Activated CD8-positive, alpha-beta memory T cell treated with anti-CD3 and anti-CD28 coated beads, Interleukin-2, amount 10 ng/mL, durations not matched to agents 7 days and 5 days (primary cell): ENCODE results near the gene RAD1. TPM values are rescaled to one million over a fixed set of nuclear protein-coding genes. Genes with fewer than 3 reads are reported as not detected.

Source experiments
- ATAC-seq: fragments of 150-1000 bp; cut with Tn5 transposase; one replicate; pipeline ENCODE4 v1.10.0; 2021; ENCODE audit warnings: moderate library complexity
- CTCF ChIA-PET: fragments of 350-600 bp; sonication (Branson Sonifier 250); formaldehyde crosslinking; loops from one replicate; lab custom pipeline; 2021; ENCODE audit warnings: antibody characterized with exemption; lab: Charles Lee
- DNase-seq: peaks from one replicate; pipeline ENCODE4 v3.0.0-alpha.2; 2020
- H3K27ac Mint-ChIP-seq: one replicate; pipeline ENCODE4 v1.8.0; 2021; ENCODE audit warnings: mild to moderate bottlenecking, mixed read lengths
- H3K27me3 Mint-ChIP-seq: one replicate; pipeline ENCODE4 v1.8.0; 2021; ENCODE audit warnings: mixed read lengths
- H3K36me3 Mint-ChIP-seq: one replicate; pipeline ENCODE4 v1.8.0; 2021; ENCODE audit warnings: mild to moderate bottlenecking, mixed read lengths
- H3K4me1 Mint-ChIP-seq: one replicate; pipeline ENCODE4 v1.8.0; 2021; ENCODE audit warnings: mixed read lengths
- H3K4me3 Mint-ChIP-seq: one replicate; pipeline ENCODE4 v1.8.0; 2021; ENCODE audit warnings: mild to moderate bottlenecking, moderate library complexity, mixed read lengths
- H3K9me3 Mint-ChIP-seq: one replicate; pipeline ENCODE4 v1.8.0; 2022; ENCODE audit warnings: low read depth, mixed read lengths
- total RNA-seq, 2 experiments: library from RNA; stranded (reverse); gene quantifications; one replicate each; pipeline ENCODE4 v1.2.3, GENCODE V29; 2021

The RAD1 gene
- total RNA-seq, 2 experiments from 2014 or later, result 33.2 to 37.7 TPM

- CTCF ChIA-PET, result no interaction called here
- DNase-seq, result no peak
- peaks cover 17% of the 10 kb centered on the region for H3K27me3 Mint-ChIP-seq
- no peaks in the 10 kb centered on the region for H3K4me1 Mint-ChIP-seq
- no peak overlapping the region for H3K4me3 Mint-ChIP-seq
- H3K27ac Mint-ChIP-seq, result no peak overlapping the region
- no peak for ATAC-seq
- H3K36me3 Mint-ChIP-seq, result no peaks in the 10 kb centered on the region
- H3K9me3 Mint-ChIP-seq, result peaks cover 3% of the 10 kb centered on the region
Measured at GRCh38 chr5:34876275-34876674, 39.0 kb downstream of the RAD1 start.

DNA sequence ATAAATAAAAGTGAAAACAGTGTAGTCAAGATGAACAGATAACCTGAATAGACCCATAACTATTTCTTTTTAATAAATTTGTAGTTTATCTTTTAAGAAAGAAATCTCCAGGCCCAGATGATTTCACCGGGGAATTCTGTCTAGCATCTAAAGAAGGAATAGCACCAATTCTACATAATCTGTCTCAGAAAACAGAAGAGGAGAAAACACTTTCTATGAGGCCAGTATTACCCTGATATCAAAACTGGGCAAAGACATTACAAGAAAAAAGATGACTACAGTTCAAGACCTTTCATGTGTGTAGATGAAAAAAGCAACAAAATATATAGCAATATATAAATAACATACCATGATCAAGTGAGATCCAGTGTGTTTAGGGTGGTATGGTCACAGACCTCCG lies 44.9 kb downstream of the RAD1 start:
- Mint-ChIP-seq H3K27me3 (peaks cover 3% of the 10 kb centered on the region), H3K4me1 (no peaks in the 10 kb centered on the region)

GRCh38 chr5:34869256-34869655 lies 46.0 kb downstream of the RAD1 start:
- H3K27ac Mint-ChIP-seq, result no peak overlapping the region
- no peaks in the 10 kb centered on the region for H3K9me3 Mint-ChIP-seq
- CTCF ChIA-PET, result interaction anchor here (1.5 kb wide), 1 partner anchor 346 kb away, joined by 3 read pairs; no protein-coding TSS in a partner anchor
- no peaks in the 10 kb centered on the region for H3K4me1 Mint-ChIP-seq
- peaks cover 3% of the 10 kb centered on the region for H3K27me3 Mint-ChIP-seq
- H3K36me3 Mint-ChIP-seq, result no peaks in the 10 kb centered on the region
- ATAC-seq, result no peak
- no peak for DNase-seq
- H3K4me3 Mint-ChIP-seq, result no peak overlapping the region

More for the DNA sequence above, 44.9 kb downstream of the RAD1 start:
- DNase-seq (no peak), ATAC-seq (no peak)
- no peak overlapping the region for H3K4me3 Mint-ChIP-seq
- no peaks in the 10 kb centered on the region for H3K36me3 Mint-ChIP-seq
- H3K9me3 Mint-ChIP-seq, result no peaks in the 10 kb centered on the region
- CTCF ChIA-PET, result interaction anchor here (1.5 kb wide), 1 partner anchor 347 kb away, joined by 3 read pairs; no protein-coding TSS in a partner anchor
- H3K27ac Mint-ChIP-seq, result no peak overlapping the region

GRCh38 chr5:34868791-34869190 lies 46.5 kb downstream of the RAD1 start:
- Mint-ChIP-seq H3K4me3 (no peak overlapping the region), H3K27ac (no peak overlapping the region), H3K27me3 (peaks cover 3% of the 10 kb centered on the region), H3K4me1 (no peaks in the 10 kb centered on the region), H3K36me3 (no peaks in the 10 kb centered on the region), H3K9me3 (no peaks in the 10 kb centered on the region)
- no peak for DNase-seq
- ATAC-seq, result no peak
- CTCF ChIA-PET, result interaction anchor here (1.5 kb wide), 1 partner anchor 345 kb away, joined by 3 read pairs; no protein-coding TSS in a partner anchor

DNA sequence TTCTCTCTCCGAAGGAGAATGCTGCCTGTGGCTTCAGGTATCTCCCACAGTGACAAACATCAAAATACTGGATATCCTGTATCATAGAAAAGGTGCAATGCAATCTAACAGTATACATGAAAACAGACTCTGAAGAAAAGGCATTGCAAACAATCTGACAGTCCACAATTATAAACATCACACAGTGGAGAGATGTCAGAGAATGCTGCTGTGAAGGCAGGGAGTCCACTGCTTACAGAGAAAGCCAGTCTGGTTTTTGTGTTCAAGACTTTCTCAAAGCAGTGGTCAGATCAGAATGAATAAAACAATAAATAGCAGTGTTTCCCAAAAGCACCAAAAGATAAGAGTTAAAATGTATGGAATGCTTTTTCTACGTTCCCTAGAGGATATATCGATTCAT lies 47.6 kb downstream of the RAD1 start:
- CTCF ChIA-PET, result interaction anchor here (0.8 kb wide), 1 partner anchor 36 kb away, joined by 3 read pairs; no protein-coding TSS in a partner anchor

GRCh38 chr5:34866989-34867471 lies 48.3 kb downstream of the RAD1 start:
- Mint-ChIP-seq H3K36me3 (no peaks in the 10 kb centered on the region), H3K9me3 (no peaks in the 10 kb centered on the region), H3K4me3 (no peak overlapping the region), H3K27me3 (no peaks in the 10 kb centered on the region), H3K4me1 (no peaks in the 10 kb centered on the region), H3K27ac (no peak overlapping the region)
- CTCF ChIA-PET, result no interaction called here
- ATAC-seq (no peak), DNase-seq (no peak)

More for the DNA sequence above, 47.6 kb downstream of the RAD1 start:
- H3K4me3 Mint-ChIP-seq, result no peak overlapping the region
- no peak overlapping the region for H3K27ac Mint-ChIP-seq
- no peaks in the 10 kb centered on the region for H3K27me3 Mint-ChIP-seq
- H3K4me1 Mint-ChIP-seq, result no peaks in the 10 kb centered on the region
- H3K9me3 Mint-ChIP-seq, result no peaks in the 10 kb centered on the region
- DNase-seq, result no peak
- ATAC-seq, result no peak
- no peaks in the 10 kb centered on the region for H3K36me3 Mint-ChIP-seq

- no peaks in the 10 kb centered on the region for H3K36me3 Mint-ChIP-seq
- ATAC-seq (no peak), DNase-seq (no peak)
- H3K27ac Mint-ChIP-seq, result no peak overlapping the region
- H3K4me3 Mint-ChIP-seq, result no peak overlapping the region
- H3K4me1 Mint-ChIP-seq, result no peaks in the 10 kb centered on the region
- CTCF ChIA-PET, result no interaction called here
- H3K27me3 Mint-ChIP-seq, result no peaks in the 10 kb centered on the region
- no peaks in the 10 kb centered on the region for H3K9me3 Mint-ChIP-seq
Measured at GRCh38 chr5:34865091-34865490, 50.2 kb downstream of the RAD1 start.

DNA sequence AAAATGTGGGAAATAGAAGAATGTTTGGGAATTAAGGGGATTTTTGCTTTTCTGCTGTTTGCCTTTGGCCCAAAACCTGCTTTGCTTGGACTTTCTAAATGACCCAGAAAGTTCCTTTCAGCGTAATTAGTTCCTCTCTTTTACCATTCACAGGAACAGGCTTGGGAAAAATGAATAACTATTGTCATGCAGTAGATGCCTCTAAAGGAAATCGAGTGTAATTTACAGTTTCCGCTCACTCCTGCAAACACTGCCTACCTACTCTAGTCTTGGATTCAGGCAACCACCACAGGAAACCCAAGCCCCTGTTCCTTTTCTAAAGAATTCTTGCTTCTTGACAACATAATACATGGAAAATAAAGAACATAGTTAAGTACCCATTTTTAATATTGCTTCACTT lies 51.4 kb downstream of the RAD1 start:
- Mint-ChIP-seq H3K36me3 (no peaks in the 10 kb centered on the region), H3K4me1 (no peaks in the 10 kb centered on the region), H3K27me3 (no peaks in the 10 kb centered on the region), H3K9me3 (no peaks in the 10 kb centered on the region), H3K4me3 (no peak overlapping the region), H3K27ac (no peak overlapping the region)
- ATAC-seq (no peak), DNase-seq (no peak)
- CTCF ChIA-PET, result no interaction called here

DNA sequence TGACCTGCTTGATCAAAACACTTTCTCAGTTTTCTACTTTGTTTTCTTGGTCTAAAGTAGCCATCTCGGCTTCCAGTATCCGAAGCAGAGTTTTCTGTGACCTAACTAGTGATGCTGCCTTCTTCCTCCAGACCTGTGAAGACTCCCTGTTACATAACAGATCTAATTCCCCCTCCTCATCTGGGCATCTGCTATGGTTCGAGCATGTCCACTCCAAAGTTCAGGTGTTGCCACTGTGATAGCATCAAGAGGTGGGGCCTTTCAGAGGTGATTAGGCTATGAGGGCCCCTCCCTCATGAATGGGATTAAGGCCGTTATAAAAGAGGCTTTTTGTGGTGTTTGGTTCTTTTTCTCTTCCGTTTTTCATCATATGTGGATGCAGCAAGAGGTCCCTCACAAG lies 56.1 kb downstream of the RAD1 start:
- no peaks in the 10 kb centered on the region for H3K4me1 Mint-ChIP-seq
- no peak overlapping the region for H3K27ac Mint-ChIP-seq
- H3K9me3 Mint-ChIP-seq, result no peaks in the 10 kb centered on the region
- peaks cover 2% of the 10 kb centered on the region for H3K27me3 Mint-ChIP-seq
- H3K36me3 Mint-ChIP-seq, result no peaks in the 10 kb centered on the region
- CTCF ChIA-PET, result no interaction called here
- H3K4me3 Mint-ChIP-seq, result no peak overlapping the region
- no peak for DNase-seq
- no peak for ATAC-seq

GRCh38 chr5:34858790-34859189 lies 56.5 kb downstream of the RAD1 start:
- no peaks in the 10 kb centered on the region for H3K4me1 Mint-ChIP-seq
- peaks cover 5% of the 10 kb centered on the region for H3K27me3 Mint-ChIP-seq
- CTCF ChIA-PET, result no interaction called here
- DNase-seq (no peak), ATAC-seq (no peak)
- no peak overlapping the region for H3K4me3 Mint-ChIP-seq
- no peak overlapping the region for H3K27ac Mint-ChIP-seq
- no peaks in the 10 kb centered on the region for H3K9me3 Mint-ChIP-seq
- H3K36me3 Mint-ChIP-seq, result no peaks in the 10 kb centered on the region

GRCh38 chr5:34857894-34858293 lies 57.4 kb downstream of the RAD1 start:
- H3K4me3 Mint-ChIP-seq, result no peak overlapping the region
- H3K36me3 Mint-ChIP-seq, result no peaks in the 10 kb centered on the region
- CTCF ChIA-PET, result no interaction called here
- peaks cover 5% of the 10 kb centered on the region for H3K27me3 Mint-ChIP-seq
- no peak for ATAC-seq
- no peaks in the 10 kb centered on the region for H3K9me3 Mint-ChIP-seq
- no peaks in the 10 kb centered on the region for H3K4me1 Mint-ChIP-seq
- no peak overlapping the region for H3K27ac Mint-ChIP-seq
- no peak for DNase-seq

DNA sequence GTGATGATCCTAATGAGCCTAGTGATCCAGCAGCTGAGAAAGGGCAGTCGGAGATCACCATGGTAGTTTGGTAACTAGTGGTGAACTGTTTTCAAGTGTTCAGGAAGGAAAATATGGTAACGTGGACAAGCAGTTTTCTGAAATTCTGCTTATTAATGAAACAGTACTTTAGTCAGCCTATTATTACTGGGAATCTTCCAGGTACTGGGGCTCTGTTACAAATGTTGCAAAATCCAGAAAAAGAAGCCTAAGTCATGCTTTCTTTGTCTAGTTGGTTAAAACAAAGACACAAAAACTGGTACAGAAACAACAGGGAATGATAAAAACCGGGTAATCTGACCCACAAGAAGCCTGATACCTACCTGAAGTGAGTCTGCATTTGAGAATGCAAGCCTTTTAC lies 58.1 kb downstream of the RAD1 start:
- no peak overlapping the region for H3K4me3 Mint-ChIP-seq
- H3K9me3 Mint-ChIP-seq, result no peaks in the 10 kb centered on the region
- ATAC-seq (no peak), DNase-seq (no peak)
- peaks cover 5% of the 10 kb centered on the region for H3K27me3 Mint-ChIP-seq
- CTCF ChIA-PET, result no interaction called here
- H3K36me3 Mint-ChIP-seq, result no peaks in the 10 kb centered on the region
- no peaks in the 10 kb centered on the region for H3K4me1 Mint-ChIP-seq
- H3K27ac Mint-ChIP-seq, result no peak overlapping the region
